Hepatocyte (in vitro differentiated cells): Measurements from ENCODE around the gene WIZ. TPM values are rescaled to one million over a fixed set of nuclear protein-coding genes. Genes with fewer than 3 reads are reported as not detected.
A peak's percentile ranks its signal among the peaks of the same experiment; 100 is the strongest.

Experiments
- DNase-seq: peaks from one replicate; pipeline ENCODE4 v3.0.0-alpha.2; 2016; ENCODE audit warnings: low spot score
- H2AFZ ChIP-seq: fragments of 200-600 bp; sonication (generic); 2 replicates; pipeline ENCODE4 v1.6.0; 2016; ENCODE audit warnings: antibody characterized with exemption, mild to moderate bottlenecking
- H3K27ac ChIP-seq: fragments of 200-600 bp; sonication (generic); 2 replicates; pipeline ENCODE4 v1.5.1; 2016; ENCODE audit warnings: mild to moderate bottlenecking
- H3K27me3 ChIP-seq: fragments of 200-600 bp; sonication (generic); 2 replicates; pipeline ENCODE4 v1.6.1; 2016
- H3K36me3 ChIP-seq: fragments of 200-600 bp; sonication (generic); replicated peaks from 2 replicates; pipeline ENCODE4 v1.5.1; 2016; ENCODE audit warnings: low read depth; ENCODE audit not compliant: insufficient read depth
- H3K4me1 ChIP-seq: fragments of 200-600 bp; sonication (generic); 2 replicates; pipeline ENCODE4 v1.5.1; 2016; ENCODE audit warnings: mild to moderate bottlenecking, moderate library complexity; ENCODE audit not compliant: insufficient read depth
- H3K4me2 ChIP-seq: fragments of 200-600 bp; sonication (generic); 2 replicates; pipeline ENCODE4 v1.6.0; 2016
- H3K4me3 ChIP-seq: fragments of 200-600 bp; sonication (generic); 2 replicates; pipeline ENCODE4 v1.5.1; 2016; ENCODE audit warnings: mild to moderate bottlenecking
- H3K79me2 ChIP-seq: fragments of 200-600 bp; sonication (generic); 2 replicates; pipeline ENCODE4 v1.6.0; 2017; ENCODE audit warnings: mild to moderate bottlenecking
- H3K9me2 ChIP-seq: fragments of 200-600 bp; sonication (generic); replicated peaks from 2 replicates; pipeline ENCODE4 v1.6.0; 2017; ENCODE audit warnings: mild to moderate bottlenecking; ENCODE audit not compliant: insufficient read depth
- H3K9me3 ChIP-seq: fragments of 200-600 bp; sonication (generic); 2 replicates; pipeline ENCODE4 v1.5.1; 2016; ENCODE audit warnings: low read depth, mild to moderate bottlenecking
- H4K20me1 ChIP-seq: fragments of 200-600 bp; sonication (generic); 2 replicates; pipeline ENCODE4 v1.6.0; 2016; ENCODE audit warnings: mild to moderate bottlenecking; ENCODE audit not compliant: insufficient read depth, poor library complexity, severe bottlenecking
- EZH2 ChIP-seq: fragments of 200-600 bp; sonication (generic); IDR thresholded peaks from 2 replicates; pipeline ENCODE4 v1.6.1; 2016; ENCODE audit warnings: antibody characterized with exemption, mild to moderate bottlenecking, borderline replicate concordance
- EZH2phosphoT487 ChIP-seq: fragments of 200-600 bp; sonication (generic); IDR thresholded peaks from one replicate; pipeline ENCODE4 v1.6.1; 2018; ENCODE audit warnings: antibody characterized with exemption, mild to moderate bottlenecking, low read depth, moderate library complexity; ENCODE audit not compliant: unreplicated experiment, severe bottlenecking
- WGBS: methylation state at CpG from one replicate; pipeline ENCODE4 v1.1.6; 2016; ENCODE audit warnings: low lambda C conversion rate; ENCODE audit errors: missing lambda C conversion rate; 5-methylcytosine and 5-hydroxymethylcytosine counted together
- polyA plus RNA-seq: library from polyadenylated mRNA; unstranded; fragments of >200 nt; fragmentation: Nextera tagmentation; extraction: Ambion mirVana; gene quantifications from 2 replicates; pipeline ENCODE4 v1.2.1, GENCODE V29; 2016
- total RNA-seq: library from RNA; depleted of rRNA; stranded (reverse); fragments of >200 nt; gene quantifications from 2 replicates; pipeline ENCODE4 v1.2.3, GENCODE V29; 2014
- TF ChIP-seq, protein P1 (sequence below): fragments of 200-600 bp; sonication (generic); IDR thresholded peaks from 2 replicates; pipeline ENCODE4 v1.5.1; 2016; ENCODE audit warnings: antibody characterized with exemption, mild to moderate bottlenecking; ENCODE audit not compliant: poor library complexity

Gene WIZ
- total and polyA plus RNA-seq, 2 experiments from 2014 or later: 18.6 to 24.5 TPM

- H3K4me3 ChIP-seq: no peak overlapping the region
- H3K9me3 ChIP-seq: no peaks in the 10 kb centered on the region
- no peak for TF ChIP-seq EZH2
- TF ChIP-seq, protein P1, sequence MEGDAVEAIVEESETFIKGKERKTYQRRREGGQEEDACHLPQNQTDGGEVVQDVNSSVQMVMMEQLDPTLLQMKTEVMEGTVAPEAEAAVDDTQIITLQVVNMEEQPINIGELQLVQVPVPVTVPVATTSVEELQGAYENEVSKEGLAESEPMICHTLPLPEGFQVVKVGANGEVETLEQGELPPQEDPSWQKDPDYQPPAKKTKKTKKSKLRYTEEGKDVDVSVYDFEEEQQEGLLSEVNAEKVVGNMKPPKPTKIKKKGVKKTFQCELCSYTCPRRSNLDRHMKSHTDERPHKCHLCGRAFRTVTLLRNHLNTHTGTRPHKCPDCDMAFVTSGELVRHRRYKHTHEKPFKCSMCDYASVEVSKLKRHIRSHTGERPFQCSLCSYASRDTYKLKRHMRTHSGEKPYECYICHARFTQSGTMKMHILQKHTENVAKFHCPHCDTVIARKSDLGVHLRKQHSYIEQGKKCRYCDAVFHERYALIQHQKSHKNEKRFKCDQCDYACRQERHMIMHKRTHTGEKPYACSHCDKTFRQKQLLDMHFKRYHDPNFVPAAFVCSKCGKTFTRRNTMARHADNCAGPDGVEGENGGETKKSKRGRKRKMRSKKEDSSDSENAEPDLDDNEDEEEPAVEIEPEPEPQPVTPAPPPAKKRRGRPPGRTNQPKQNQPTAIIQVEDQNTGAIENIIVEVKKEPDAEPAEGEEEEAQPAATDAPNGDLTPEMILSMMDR: no peak
- no peak for TF ChIP-seq EZH2phosphoT487
- DNase-seq: no peak
- H4K20me1 ChIP-seq: no peaks in the 10 kb centered on the region
- H3K9me2 ChIP-seq: no peaks in the 10 kb centered on the region
- 35% methylated on average over 43 of the region's 54 CpGs for WGBS
- no peaks in the 10 kb centered on the region for H3K79me2 ChIP-seq
- H3K4me2 ChIP-seq: peak overlapping the region; percentile 72
- peaks cover 63% of the 10 kb centered on the region for H3K27me3 ChIP-seq
- H3K27ac ChIP-seq: no peak overlapping the region
- no peaks in the 10 kb centered on the region for H3K36me3 ChIP-seq
- no peak overlapping the region for H2AFZ ChIP-seq
- peaks cover 2% of the 10 kb centered on the region for H3K4me1 ChIP-seq
These were observed 8.1 kb upstream of the WIZ start for GRCh38 chr19:15457701-15458484.

DNA sequence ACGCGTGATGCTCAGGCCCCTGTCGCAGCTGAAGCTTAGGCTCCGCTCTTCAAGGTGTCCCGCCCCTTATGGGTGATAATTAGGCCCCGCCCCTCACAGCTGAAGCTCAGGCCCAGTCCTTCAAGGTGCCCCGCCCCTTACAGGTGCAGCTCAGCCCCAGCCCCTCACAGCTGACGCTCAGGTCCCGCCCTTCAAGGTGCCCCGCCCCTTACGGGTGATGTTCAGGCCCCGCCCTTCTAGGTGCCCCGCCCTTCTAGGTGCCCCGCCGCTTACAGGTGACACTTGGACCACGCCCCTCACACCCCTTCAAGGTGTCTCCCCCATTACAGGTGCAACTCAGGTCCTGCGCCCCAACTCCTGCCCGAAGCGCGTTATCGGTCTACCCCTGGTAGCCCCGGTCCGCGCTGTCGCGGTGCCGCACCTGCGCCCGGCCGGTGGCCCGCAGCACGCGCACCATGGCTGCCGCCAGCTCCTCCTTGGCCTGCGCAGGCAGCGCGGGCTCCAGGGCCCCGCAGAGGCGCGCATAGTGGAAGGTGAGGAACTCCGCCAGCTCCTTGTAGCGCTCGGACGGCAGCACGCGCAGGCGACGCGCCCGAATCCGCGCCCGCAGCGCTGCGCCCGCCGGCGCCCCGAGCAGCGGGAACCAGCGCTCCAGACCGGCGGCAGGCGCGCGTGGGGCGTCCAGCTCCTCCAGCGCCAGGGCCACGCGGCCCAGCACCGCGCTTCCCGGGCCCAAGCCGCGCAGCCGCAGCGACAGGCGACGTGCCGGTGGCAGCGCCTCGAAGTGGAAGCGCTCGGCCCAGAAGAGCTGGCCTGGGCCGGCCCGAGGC, 7.3 kb upstream of the WIZ start:
- no peak overlapping the region for H2AFZ ChIP-seq
- peaks cover 64% of the 10 kb centered on the region for H3K27me3 ChIP-seq
- peak overlapping the region; percentile 72 for H3K4me2 ChIP-seq
- peaks cover 3% of the 10 kb centered on the region for H3K4me1 ChIP-seq
- no peaks in the 10 kb centered on the region for H3K9me3 ChIP-seq
- no peak overlapping the region for H3K4me3 ChIP-seq
- WGBS: 4% methylated on average over 56 of the region's 86 CpGs
- no peaks in the 10 kb centered on the region for H4K20me1 ChIP-seq
- H3K79me2 ChIP-seq: no peaks in the 10 kb centered on the region
- TF ChIP-seq, protein P1: no peak
- TF ChIP-seq EZH2 (no peak), EZH2phosphoT487 (peak; percentile 30)
- H3K9me2 ChIP-seq: no peaks in the 10 kb centered on the region
- peak; percentile 43 for DNase-seq
- H3K27ac ChIP-seq: no peak overlapping the region
- no peaks in the 10 kb centered on the region for H3K36me3 ChIP-seq

DNA sequence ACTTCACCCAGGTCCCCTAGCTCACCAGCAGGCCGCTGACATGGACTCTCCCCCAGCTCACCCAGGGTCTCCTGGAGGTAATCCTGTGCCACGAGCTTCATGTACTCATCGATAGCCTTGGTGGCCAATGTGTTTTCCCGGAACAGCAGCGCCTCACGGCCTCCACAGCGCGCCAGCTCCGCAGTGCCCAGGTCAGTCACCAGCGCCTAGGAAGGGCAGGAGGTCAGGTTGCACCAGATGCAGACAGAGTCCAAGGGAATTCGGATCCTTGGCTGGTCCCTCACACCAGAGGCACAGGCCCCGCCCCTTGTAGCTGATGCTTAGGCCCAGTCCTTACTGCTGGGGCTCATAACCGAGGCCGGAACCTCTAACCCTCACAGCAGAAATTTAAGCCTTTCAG, 6.7 kb upstream of the WIZ start:
- no peak overlapping the region for H2AFZ ChIP-seq
- no peak for TF ChIP-seq EZH2phosphoT487
- TF ChIP-seq, protein P1: no peak
- no peak for TF ChIP-seq EZH2

More for the DNA sequence above, 6.7 kb upstream of the WIZ start:
- peaks cover 64% of the 10 kb centered on the region for H3K27me3 ChIP-seq
- H3K4me1 ChIP-seq: peaks cover 3% of the 10 kb centered on the region
- peak overlapping the region; percentile 72 for H3K4me2 ChIP-seq
- H3K36me3 ChIP-seq: no peaks in the 10 kb centered on the region
- no peaks in the 10 kb centered on the region for H3K79me2 ChIP-seq
- H3K4me3 ChIP-seq: no peak overlapping the region
- H4K20me1 ChIP-seq: no peaks in the 10 kb centered on the region
- no peak overlapping the region for H3K27ac ChIP-seq
- H3K9me2 ChIP-seq: no peaks in the 10 kb centered on the region
- 55% methylated on average over 14 of the region's 14 CpGs for WGBS
- no peak for DNase-seq
- H3K9me3 ChIP-seq: no peaks in the 10 kb centered on the region
